Measurements from ENCODE around the gene TMEM231. TPM values are rescaled to one million over a fixed set of nuclear protein-coding genes. Genes with fewer than 3 reads are reported as not detected.

Gene TMEM231
- total and polyA plus RNA-seq, 2 of the 8 experiments (the other 6 are each of a cell fraction or from before 2014, with no cell fraction given): 8.3 to 26.7 TPM

DNA sequence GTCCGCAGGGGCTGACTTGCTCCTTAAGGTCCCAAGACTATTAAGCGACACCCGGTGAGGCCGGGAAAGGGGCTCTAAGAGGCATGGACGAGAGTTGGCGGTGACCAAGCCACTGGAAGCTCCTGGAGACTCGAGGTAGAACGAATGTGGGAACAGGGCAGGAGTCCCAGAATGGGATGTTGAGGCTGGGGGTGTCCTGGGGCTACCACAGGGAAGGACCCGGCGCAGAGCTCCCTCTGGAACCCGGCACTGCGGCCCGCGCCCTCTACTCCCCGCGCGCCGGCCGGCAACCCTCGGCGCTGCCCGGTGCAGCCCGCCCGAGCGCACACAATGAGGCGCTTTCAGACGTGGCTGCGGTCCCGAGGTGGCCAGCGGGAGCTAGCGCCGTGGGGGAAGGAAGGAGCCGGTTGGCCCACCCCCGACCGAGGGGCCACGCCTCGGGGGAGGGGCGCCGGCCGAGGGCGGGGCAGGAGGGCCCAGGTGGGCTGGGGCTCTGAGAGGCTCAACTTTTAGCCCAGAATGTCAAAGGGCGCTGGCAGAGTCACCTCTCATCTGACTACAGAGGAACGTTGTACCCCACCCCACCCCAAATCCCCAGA, 60.9 kb downstream of the TMEM231 start, which contains the start of gene CHST6 (continued):
- no peak for TF ChIP-seq TEAD4 (IDR thresholded peaks at IDR 0.05; ENCODE audit: low read depth, low read length)
- no peak for TF ChIP-seq SIN3A (conservative IDR thresholded peaks at IDR 0.05 in 1 of 2, IDR thresholded peaks at IDR 0.05 in 1 of 2; ENCODE audit: low read depth in 1 of 2, low read length in 2 of 2)
- peak; percentile 83; the same call in 1 of the 2 replicates for TF ChIP-seq TAF1 (IDR thresholded peaks at IDR 0.05; ENCODE audit: low read depth, low read length)
- no peak for TF ChIP-seq POU5F1 (IDR thresholded peaks at IDR 0.05; ENCODE audit: low read depth, low read length)
- TF ChIP-seq KDM4A (IDR thresholded peaks at IDR 0.05; ENCODE audit: low read depth, low read length, severe bottlenecking): peak; percentile 75
- TF ChIP-seq RBBP5 (IDR thresholded peaks at IDR 0.05; ENCODE audit: borderline replicate concordance, low read depth, low read length): peak; percentile 80; the same call in 1 of the 2 replicates
- peak; percentile 84 for TF ChIP-seq PHF8 (conservative IDR thresholded peaks at IDR 0.05; ENCODE audit: low read depth, low read length)
- no peak for TF ChIP-seq CBX8 (IDR thresholded peaks at IDR 0.05; ENCODE audit: borderline replicate concordance, low read depth, low read length)
- TF ChIP-seq CTBP2 (IDR thresholded peaks at IDR 0.05; ENCODE audit: borderline replicate concordance, insufficient read depth, insufficient read length, low read length): no peak
- 0 out of 2 replicates have a peak, but pooled peaks have one; percentile 14 for TF ChIP-seq CREB1 (IDR thresholded peaks at IDR 0.05)
- TF ChIP-seq CHD1 (IDR thresholded peaks at IDR 0.05; ENCODE audit: low read depth, low read length): no peak
- no peak for TF ChIP-seq TCF12 (IDR thresholded peaks at IDR 0.05; ENCODE audit: low read depth, low read length)
- TF ChIP-seq EP300 (IDR thresholded peaks at IDR 0.05; ENCODE audit: borderline replicate concordance in 1 of 2, low read depth in 2 of 2, low read length in 2 of 2): no peak
- TF ChIP-seq TBP (IDR thresholded peaks at IDR 0.05; ENCODE audit: low read depth, low read length): peak; percentile 67; the same call in 1 of the 2 replicates
- TF ChIP-seq TAF7 (optimal IDR thresholded peaks at IDR 0.05; ENCODE audit: borderline replicate concordance, low read depth, low read length): peak; percentile 82
